Neural progenitor cell (in vitro differentiated cells): ENCODE measurements around the gene LUC7L3.

Experiments used
- EZH2 ChIP-seq: fragments of 200-600 bp; sonication (generic); IDR thresholded peaks from 2 replicates; pipeline ENCODE4 v1.6.1; 2017; ENCODE audit warnings: antibody characterized with exemption, mild to moderate bottlenecking, moderate library complexity
- EZH2phosphoT487 ChIP-seq: fragments of 200-600 bp; sonication (generic); IDR thresholded peaks from 2 replicates; pipeline ENCODE4 v1.6.1; 2017; ENCODE audit warnings: antibody characterized with exemption
- TF ChIP-seq, protein P1 (sequence below): fragments of 200-600 bp; sonication (generic); IDR thresholded peaks from 2 replicates; pipeline ENCODE4 v1.5.1; 2017; ENCODE audit warnings: antibody characterized with exemption, mild to moderate bottlenecking

GRCh38 chr17:50690887-50691549 lies 28.4 kb upstream of the LUC7L3 start:
- TF ChIP-seq EZH2phosphoT487 (no peak), EZH2 (no peak)
- TF ChIP-seq, protein P1, sequence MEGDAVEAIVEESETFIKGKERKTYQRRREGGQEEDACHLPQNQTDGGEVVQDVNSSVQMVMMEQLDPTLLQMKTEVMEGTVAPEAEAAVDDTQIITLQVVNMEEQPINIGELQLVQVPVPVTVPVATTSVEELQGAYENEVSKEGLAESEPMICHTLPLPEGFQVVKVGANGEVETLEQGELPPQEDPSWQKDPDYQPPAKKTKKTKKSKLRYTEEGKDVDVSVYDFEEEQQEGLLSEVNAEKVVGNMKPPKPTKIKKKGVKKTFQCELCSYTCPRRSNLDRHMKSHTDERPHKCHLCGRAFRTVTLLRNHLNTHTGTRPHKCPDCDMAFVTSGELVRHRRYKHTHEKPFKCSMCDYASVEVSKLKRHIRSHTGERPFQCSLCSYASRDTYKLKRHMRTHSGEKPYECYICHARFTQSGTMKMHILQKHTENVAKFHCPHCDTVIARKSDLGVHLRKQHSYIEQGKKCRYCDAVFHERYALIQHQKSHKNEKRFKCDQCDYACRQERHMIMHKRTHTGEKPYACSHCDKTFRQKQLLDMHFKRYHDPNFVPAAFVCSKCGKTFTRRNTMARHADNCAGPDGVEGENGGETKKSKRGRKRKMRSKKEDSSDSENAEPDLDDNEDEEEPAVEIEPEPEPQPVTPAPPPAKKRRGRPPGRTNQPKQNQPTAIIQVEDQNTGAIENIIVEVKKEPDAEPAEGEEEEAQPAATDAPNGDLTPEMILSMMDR, result no peak
